Mesothelial cell of epicardium (in vitro differentiated cells): ENCODE data around the gene YY1AP1. TPM values are rescaled to one million over a fixed set of nuclear protein-coding genes. Genes with fewer than 3 reads are reported as not detected.
"Not testable (repeated sequence)": the region's sequence is repeated elsewhere in the genome, so short reads cannot be mapped to it uniquely, and the experiment has no call there.

ENCODE experiments used
- DNase-seq, 2 experiments: peaks; one replicate each; pipeline ENCODE4 v3.0.0; 2021; ENCODE audit warnings: low spot score in 2 of 2; ENCODE audit not compliant: unreplicated experiment in 2 of 2
- H3K27ac Mint-ChIP-seq: 2 replicates; pipeline ENCODE4 v1.8.0; 2021; ENCODE audit warnings: mixed read lengths
- H3K27me3 Mint-ChIP-seq: 2 replicates; pipeline ENCODE4 v1.8.0; 2021; ENCODE audit warnings: low read depth, mixed read lengths
- H3K36me3 Mint-ChIP-seq: 2 replicates; pipeline ENCODE4 v1.8.0; 2021; ENCODE audit warnings: mixed read lengths
- H3K4me1 Mint-ChIP-seq: 2 replicates; pipeline ENCODE4 v1.8.0; 2021; ENCODE audit warnings: mixed read lengths
- H3K4me3 Mint-ChIP-seq: 2 replicates; pipeline ENCODE4 v1.8.0; 2021; ENCODE audit warnings: mild to moderate bottlenecking, moderate library complexity, mixed read lengths
- H3K9me3 Mint-ChIP-seq: 2 replicates; pipeline ENCODE4 v1.8.0; 2021; ENCODE audit warnings: mixed read lengths
- CTCF ChIP-seq: fragments of 200-600 bp; sonication (generic); IDR thresholded peaks from one replicate; pipeline ENCODE4 v1.5.0; 2021; ENCODE audit warnings: antibody characterized with exemption; ENCODE audit not compliant: unreplicated experiment
- total RNA-seq: library from RNA; stranded (reverse); gene quantifications from 3 replicates; pipeline ENCODE4 v1.2.1, GENCODE V29; 2021

YY1AP1 gene
- total RNA-seq, 1 donor from 2014 or later: 56.2 TPM

GRCh38 chr1:155645034-155645598 lies 43.5 kb downstream of the YY1AP1 start:
- Mint-ChIP-seq H3K4me3 (no peak overlapping the region), H3K36me3 (peaks cover 11% of the 10 kb centered on the region), H3K4me1 (peaks cover 21% of the 10 kb centered on the region), H3K27ac (peak overlapping the region; percentile 51), H3K9me3 (peaks cover 20% of the 10 kb centered on the region), H3K27me3 (no peaks in the 10 kb centered on the region)
- no peak for TF ChIP-seq CTCF
- DNase-seq: no peak

GRCh38 chr1:155643230-155643629 lies 45.3 kb downstream of the YY1AP1 start:
- H3K36me3 Mint-ChIP-seq: peaks cover 11% of the 10 kb centered on the region
- no peak overlapping the region for H3K4me3 Mint-ChIP-seq
- no peak overlapping the region for H3K27ac Mint-ChIP-seq
- H3K9me3 Mint-ChIP-seq: peaks cover 24% of the 10 kb centered on the region
- no peak for TF ChIP-seq CTCF
- H3K27me3 Mint-ChIP-seq: no peaks in the 10 kb centered on the region
- H3K4me1 Mint-ChIP-seq: peaks cover 17% of the 10 kb centered on the region
- no peak for DNase-seq

- H3K36me3 Mint-ChIP-seq: peaks cover 11% of the 10 kb centered on the region
- H3K27ac Mint-ChIP-seq, H3K27me3 Mint-ChIP-seq, DNase-seq, H3K4me3 Mint-ChIP-seq: not testable (repeated sequence)
- peaks cover 15% of the 10 kb centered on the region for H3K4me1 Mint-ChIP-seq
- peaks cover 24% of the 10 kb centered on the region for H3K9me3 Mint-ChIP-seq
These were observed 45.9 kb downstream of the YY1AP1 start for GRCh38 chr1:155642559-155643180.

- Mint-ChIP-seq H3K4me1 (peaks cover 6% of the 10 kb centered on the region), H3K4me3 (no peak overlapping the region), H3K36me3 (peaks cover 13% of the 10 kb centered on the region), H3K27me3 (no peaks in the 10 kb centered on the region), H3K9me3 (peaks cover 27% of the 10 kb centered on the region), H3K27ac (no peak overlapping the region)
- no peak for DNase-seq
- no peak for TF ChIP-seq CTCF
These were observed 48.2 kb downstream of the YY1AP1 start for GRCh38 chr1:155640367-155640766.

- H3K4me1 Mint-ChIP-seq: peaks cover 4% of the 10 kb centered on the region
- no peak for DNase-seq
- no peak overlapping the region for H3K27ac Mint-ChIP-seq
- H3K36me3 Mint-ChIP-seq: peaks cover 2% of the 10 kb centered on the region
- TF ChIP-seq CTCF: no peak
- peaks cover 15% of the 10 kb centered on the region for H3K9me3 Mint-ChIP-seq
- H3K27me3 Mint-ChIP-seq: no peaks in the 10 kb centered on the region
- H3K4me3 Mint-ChIP-seq: no peak overlapping the region
These were observed 52.0 kb downstream of the YY1AP1 start for GRCh38 chr1:155636397-155637153.

- not testable (repeated sequence) for H3K36me3 Mint-ChIP-seq, H3K27ac Mint-ChIP-seq, H3K4me3 Mint-ChIP-seq, H3K4me1 Mint-ChIP-seq, DNase-seq, H3K27me3 Mint-ChIP-seq
- H3K9me3 Mint-ChIP-seq: peaks cover 12% of the 10 kb centered on the region
These were observed 62.1 kb downstream of the YY1AP1 start for GRCh38 chr1:155626428-155626827.
